Measurements from ENCODE around the gene GPR39. TPM values are rescaled to one million over a fixed set of nuclear protein-coding genes. Genes with fewer than 3 reads are reported as not detected.

GPR39 gene
- total RNA-seq, 4 donors from 2014 or later = 0.72 to 1.6 (median 1.4) TPM

DNA sequence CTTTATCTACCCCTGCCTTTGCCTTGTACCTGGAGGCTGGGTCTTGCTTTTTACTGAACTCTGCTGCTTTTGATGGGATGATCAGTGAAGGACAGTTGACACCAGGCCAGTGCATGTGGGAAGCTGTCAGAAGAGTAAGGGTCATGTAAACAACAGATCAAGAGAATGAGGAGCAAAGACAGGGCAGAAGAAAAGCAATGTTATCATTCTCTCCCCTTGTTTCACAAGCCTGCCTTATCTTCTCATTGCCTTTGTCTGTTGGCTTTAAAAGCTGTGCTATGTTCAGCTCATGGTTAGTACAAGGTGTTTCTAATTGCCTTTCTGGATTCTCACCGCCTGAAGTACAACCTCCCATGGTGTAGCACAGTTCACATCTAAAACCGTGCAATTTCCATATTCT, 225.8 kb downstream of the GPR39 start:
- no peak for DNase-seq (ENCODE audit: low spot score in 2 of 2)
- Histone ChIP-seq H3K4me3 (no peak overlapping the region), H3K4me1 (no peaks in the 10 kb centered on the region), H3K9me3 (no peaks in the 10 kb centered on the region), H3K27me3 (peaks cover 2% of the 10 kb centered on the region), H3K36me3 (no peaks in the 10 kb centered on the region), H3K27ac (no peak overlapping the region)
- 84% methylated on average over 2 of the region's 2 CpGs for WGBS
- TF ChIP-seq POLR2A (IDR thresholded peaks at IDR 0.05) = no peak
- TF ChIP-seq POLR2AphosphoS5 (IDR thresholded peaks at IDR 0.05) = no peak
- TF ChIP-seq EP300 (IDR thresholded peaks at IDR 0.05) = no peak
- TF ChIP-seq, protein P1, sequence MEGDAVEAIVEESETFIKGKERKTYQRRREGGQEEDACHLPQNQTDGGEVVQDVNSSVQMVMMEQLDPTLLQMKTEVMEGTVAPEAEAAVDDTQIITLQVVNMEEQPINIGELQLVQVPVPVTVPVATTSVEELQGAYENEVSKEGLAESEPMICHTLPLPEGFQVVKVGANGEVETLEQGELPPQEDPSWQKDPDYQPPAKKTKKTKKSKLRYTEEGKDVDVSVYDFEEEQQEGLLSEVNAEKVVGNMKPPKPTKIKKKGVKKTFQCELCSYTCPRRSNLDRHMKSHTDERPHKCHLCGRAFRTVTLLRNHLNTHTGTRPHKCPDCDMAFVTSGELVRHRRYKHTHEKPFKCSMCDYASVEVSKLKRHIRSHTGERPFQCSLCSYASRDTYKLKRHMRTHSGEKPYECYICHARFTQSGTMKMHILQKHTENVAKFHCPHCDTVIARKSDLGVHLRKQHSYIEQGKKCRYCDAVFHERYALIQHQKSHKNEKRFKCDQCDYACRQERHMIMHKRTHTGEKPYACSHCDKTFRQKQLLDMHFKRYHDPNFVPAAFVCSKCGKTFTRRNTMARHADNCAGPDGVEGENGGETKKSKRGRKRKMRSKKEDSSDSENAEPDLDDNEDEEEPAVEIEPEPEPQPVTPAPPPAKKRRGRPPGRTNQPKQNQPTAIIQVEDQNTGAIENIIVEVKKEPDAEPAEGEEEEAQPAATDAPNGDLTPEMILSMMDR (IDR thresholded peaks at IDR 0.05) = no peak

DNA sequence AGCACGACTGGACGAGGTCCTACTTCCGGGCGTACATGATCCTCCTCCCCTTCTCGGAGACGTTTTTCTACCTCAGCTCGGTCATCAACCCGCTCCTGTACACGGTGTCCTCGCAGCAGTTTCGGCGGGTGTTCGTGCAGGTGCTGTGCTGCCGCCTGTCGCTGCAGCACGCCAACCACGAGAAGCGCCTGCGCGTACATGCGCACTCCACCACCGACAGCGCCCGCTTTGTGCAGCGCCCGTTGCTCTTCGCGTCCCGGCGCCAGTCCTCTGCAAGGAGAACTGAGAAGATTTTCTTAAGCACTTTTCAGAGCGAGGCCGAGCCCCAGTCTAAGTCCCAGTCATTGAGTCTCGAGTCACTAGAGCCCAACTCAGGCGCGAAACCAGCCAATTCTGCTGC, 228.6 kb downstream of the GPR39 start:
- no peaks in the 10 kb centered on the region for H3K36me3 ChIP-seq
- no peak for TF ChIP-seq POLR2AphosphoS5 (IDR thresholded peaks at IDR 0.05)
- TF ChIP-seq POLR2A (IDR thresholded peaks at IDR 0.05) = no peak
- TF ChIP-seq, protein P1 (IDR thresholded peaks at IDR 0.05) = no peak
- no peak for TF ChIP-seq EP300 (IDR thresholded peaks at IDR 0.05)
- no peak overlapping the region for H3K27ac ChIP-seq
- no peaks in the 10 kb centered on the region for H3K4me1 ChIP-seq
- no peak for DNase-seq (ENCODE audit: low spot score in 2 of 2)
- H3K27me3 ChIP-seq = peaks cover 4% of the 10 kb centered on the region
- no peaks in the 10 kb centered on the region for H3K9me3 ChIP-seq
- 84% methylated on average over 35 of the region's 35 CpGs for WGBS
- no peak overlapping the region for H3K4me3 ChIP-seq

DNA sequence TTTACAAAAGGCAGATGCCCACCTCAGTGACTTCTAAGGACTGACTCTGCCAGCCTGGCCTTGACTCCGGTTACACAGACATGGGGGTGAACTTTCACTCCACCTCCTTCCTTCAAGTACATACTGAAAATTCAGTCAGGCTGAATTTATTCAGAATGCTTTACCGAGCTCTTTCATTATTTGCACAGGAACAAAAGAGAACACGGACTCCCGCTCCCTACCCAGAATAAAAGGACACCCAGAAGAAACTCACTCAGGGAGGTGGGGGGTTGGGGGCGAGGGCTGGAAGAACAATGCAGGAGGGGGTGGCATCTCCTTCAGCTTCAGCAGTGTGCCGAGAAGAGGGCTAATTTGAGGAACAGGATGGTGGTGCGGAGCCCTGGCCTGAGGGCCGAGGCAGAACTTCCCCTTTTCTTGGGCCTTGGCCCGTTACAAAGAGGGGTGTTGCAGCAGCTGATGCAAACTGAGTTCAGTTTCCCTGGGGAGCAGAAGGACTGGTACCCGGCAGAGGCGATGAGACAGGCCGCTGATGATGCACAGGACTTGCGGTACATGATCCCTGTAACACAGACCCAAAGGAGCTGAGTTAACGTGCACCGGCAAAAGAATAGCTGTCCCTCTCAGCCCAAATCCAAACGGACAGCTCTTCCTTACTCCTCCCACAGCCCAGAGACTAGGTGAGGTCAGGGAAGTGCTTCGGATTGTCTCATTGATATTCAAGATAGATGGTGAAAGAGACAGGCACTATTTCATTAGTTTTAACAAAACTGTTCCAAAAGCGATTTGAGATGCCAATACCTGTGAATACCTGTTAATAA, 229.3 kb downstream of the GPR39 start:
- no peak overlapping the region for H3K4me3 ChIP-seq
- TF ChIP-seq EP300 (IDR thresholded peaks at IDR 0.05) (no peak), POLR2A (IDR thresholded peaks at IDR 0.05) (no peak), POLR2AphosphoS5 (IDR thresholded peaks at IDR 0.05) (no peak)
- TF ChIP-seq, protein P1 (IDR thresholded peaks at IDR 0.05) = no peak
- H3K36me3 ChIP-seq = no peaks in the 10 kb centered on the region
- H3K4me1 ChIP-seq = no peaks in the 10 kb centered on the region
- no peak overlapping the region for H3K27ac ChIP-seq
- H3K9me3 ChIP-seq = no peaks in the 10 kb centered on the region
- 84% methylated on average over 17 of the region's 18 CpGs for WGBS
- peaks cover 4% of the 10 kb centered on the region for H3K27me3 ChIP-seq
- DNase-seq (ENCODE audit: low spot score in 2 of 2) = no peak

DNA sequence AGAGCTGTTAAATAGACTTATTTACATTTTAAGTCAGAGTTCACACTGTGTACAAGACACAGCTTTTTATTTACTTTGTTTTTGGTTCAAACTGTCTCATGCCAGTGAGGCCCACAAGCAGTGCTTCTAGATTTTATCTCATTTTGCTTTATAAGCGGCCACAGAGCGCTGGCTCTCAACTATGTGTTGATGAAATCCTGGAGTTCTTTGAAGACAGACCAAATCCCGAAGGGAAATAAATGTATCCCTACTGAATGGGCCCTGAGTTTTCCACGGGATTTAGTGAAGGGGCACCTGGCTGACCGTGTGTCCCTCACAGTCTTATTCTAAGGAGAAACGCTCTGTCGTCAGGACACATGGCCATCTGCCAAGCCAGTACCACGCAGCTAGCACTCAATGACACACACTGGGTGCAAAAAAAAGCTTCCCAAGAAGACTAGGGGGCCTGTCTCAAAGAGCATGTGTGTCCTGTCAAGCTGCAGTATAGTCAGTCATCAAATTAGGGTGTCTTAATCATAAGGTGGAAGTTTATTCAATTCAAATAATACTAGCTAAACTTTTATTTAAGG, 230.0 kb downstream of the GPR39 start:
- Histone ChIP-seq H3K4me3 (no peak overlapping the region), H3K27me3 (peaks cover 4% of the 10 kb centered on the region), H3K27ac (no peak overlapping the region), H3K36me3 (no peaks in the 10 kb centered on the region), H3K4me1 (no peaks in the 10 kb centered on the region), H3K9me3 (no peaks in the 10 kb centered on the region)
- WGBS = 94% methylated on average over 8 of the region's 8 CpGs
- no peak for TF ChIP-seq POLR2A (IDR thresholded peaks at IDR 0.05)
- no peak for DNase-seq (ENCODE audit: low spot score in 2 of 2)

DNA sequence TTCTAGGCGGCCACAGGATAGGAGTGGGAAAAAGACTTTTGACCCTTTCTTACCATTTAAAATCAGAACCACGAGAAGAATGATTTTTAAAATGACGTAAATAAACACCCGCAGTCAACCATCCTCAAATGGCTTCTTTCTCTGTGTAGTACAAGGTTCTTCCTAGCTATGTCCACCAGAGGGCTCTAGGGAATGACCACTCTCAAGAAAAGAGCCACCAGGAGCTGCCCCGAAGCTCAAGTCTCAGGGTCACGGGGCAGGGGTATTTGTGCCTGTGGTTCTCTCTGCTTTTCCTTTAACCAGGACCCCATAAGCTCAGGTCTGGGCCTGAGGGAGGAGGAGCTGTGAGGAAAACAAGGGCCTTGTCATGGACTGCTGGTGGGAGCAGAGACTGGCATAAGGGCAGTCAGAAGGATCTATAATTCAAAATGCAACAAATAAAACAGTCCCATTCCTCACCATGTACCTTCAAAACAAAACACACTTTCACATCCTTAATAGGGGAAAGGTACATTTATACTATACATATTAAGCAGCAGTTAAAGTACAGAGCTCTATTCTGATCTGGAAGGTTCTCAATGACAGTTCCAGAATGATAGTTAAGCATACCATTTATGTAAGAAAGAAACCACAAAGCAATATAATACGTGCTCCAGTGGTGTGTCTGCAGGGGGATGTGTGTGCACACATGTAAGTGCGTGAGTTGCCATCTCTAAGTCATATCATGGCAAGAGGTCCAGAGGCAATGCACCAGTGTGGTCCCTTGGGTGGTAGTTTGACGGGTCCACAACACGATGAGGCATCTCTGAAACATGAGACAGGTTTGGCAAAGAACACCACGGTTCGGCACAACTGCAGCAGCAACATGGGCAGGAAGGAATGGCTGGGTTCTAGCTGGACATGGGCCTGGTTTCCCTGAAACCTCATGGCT, 234.8 kb downstream of the GPR39 start:
- H3K36me3 ChIP-seq = no peaks in the 10 kb centered on the region
- H3K4me1 ChIP-seq = no peaks in the 10 kb centered on the region
- H3K27me3 ChIP-seq = peaks cover 4% of the 10 kb centered on the region
- H3K9me3 ChIP-seq = no peaks in the 10 kb centered on the region
- DNase-seq (ENCODE audit: low spot score in 2 of 2) = no peak
- H3K4me3 ChIP-seq = no peak overlapping the region
- TF ChIP-seq EP300 (IDR thresholded peaks at IDR 0.05) = no peak
- TF ChIP-seq POLR2AphosphoS5 (IDR thresholded peaks at IDR 0.05) = no peak
- TF ChIP-seq, protein P1 (IDR thresholded peaks at IDR 0.05) = no peak
- TF ChIP-seq POLR2A (IDR thresholded peaks at IDR 0.05) = no peak
- 79% methylated on average over 12 of the region's 12 CpGs for WGBS
- no peak overlapping the region for H3K27ac ChIP-seq
